ENCODE measurements around the gene AK1. TPM values are rescaled to one million over a fixed set of nuclear protein-coding genes. Genes with fewer than 3 reads are reported as not detected.

AK1 gene
- total RNA-seq, 1 donor from 2014 or later: 58.3 TPM

GRCh38 chr9:127825319-127826051, 52.0 kb downstream of the AK1 start:
- no peak overlapping the region for H3K4me3 ChIP-seq (ENCODE audit: low read depth, low read length)
- no peak for DNase-seq (ENCODE audit: low read depth)
- TF ChIP-seq CTCF (conservative IDR thresholded peaks at IDR 0.05; ENCODE audit: low read depth, low read length): peak; percentile 44

GRCh38 chr9:127822108-127822507, 55.4 kb downstream of the AK1 start:
- no peak for DNase-seq (ENCODE audit: low read depth)
- TF ChIP-seq CTCF (conservative IDR thresholded peaks at IDR 0.05; ENCODE audit: low read depth, low read length): no peak
- no peak overlapping the region for H3K4me3 ChIP-seq (ENCODE audit: low read depth, low read length)

- TF ChIP-seq CTCF (conservative IDR thresholded peaks at IDR 0.05; ENCODE audit: low read depth, low read length): no peak
These were observed 58.9 kb downstream of the AK1 start for GRCh38 chr9:127818574-127818973.

GRCh38 chr9:127817881-127818434, 59.5 kb downstream of the AK1 start:
- no peak overlapping the region for H3K4me3 ChIP-seq (ENCODE audit: low read depth, low read length)
- TF ChIP-seq CTCF (conservative IDR thresholded peaks at IDR 0.05; ENCODE audit: low read depth, low read length): no peak
- DNase-seq (ENCODE audit: low read depth): no peak

More at GRCh38 chr9:127818574-127818973, 58.9 kb downstream of the AK1 start:
- DNase-seq (ENCODE audit: low read depth): no peak
- no peak overlapping the region for H3K4me3 ChIP-seq (ENCODE audit: low read depth, low read length)

GRCh38 chr9:127816728-127817127, 60.7 kb downstream of the AK1 start:
- no peak overlapping the region for H3K4me3 ChIP-seq (ENCODE audit: low read depth, low read length)
- TF ChIP-seq CTCF (conservative IDR thresholded peaks at IDR 0.05; ENCODE audit: low read depth, low read length): no peak
- DNase-seq (ENCODE audit: low read depth): no peak

Other genes starting within 250 kb of the AK1 start
- gene CFAP157, start 170.7 kb downstream of the AK1 start, total RNA-seq: not detected in 2 replicates
- gene PTRH1, start 162.0 kb downstream of the AK1 start, total RNA-seq: 46.7 and 47.4 TPM in 2 replicates
- gene TTC16, start 161.6 kb downstream of the AK1 start, total RNA-seq: not detected in 2 replicates
- gene TOR2A, start 142.4 kb downstream of the AK1 start, total RNA-seq: 13.0 and 15.0 TPM in 2 replicates
- not detected in 2 replicates for gene SH2D3C, start 99.0 kb downstream of the AK1 start, total RNA-seq
- gene CDK9, start 91.6 kb downstream of the AK1 start, total RNA-seq: 28.4 and 29.5 TPM in 2 replicates
- 104 and 132 TPM in 2 replicates for gene FPGS, start 74.8 kb downstream of the AK1 start, total RNA-seq
- gene ENG, start 23.0 kb downstream of the AK1 start, total RNA-seq: 5.0 and 10.6 TPM in 2 replicates
- 23.5 and 25.8 TPM in 2 replicates for gene ST6GALNAC6, start 21.9 kb upstream of the AK1 start, total RNA-seq
- 27.4 and 28.2 TPM in 2 replicates for gene ST6GALNAC4, start 39.4 kb upstream of the AK1 start, total RNA-seq
- gene PIP5KL1, start 53.1 kb upstream of the AK1 start, total RNA-seq: 0.87 and 6.9 TPM in 2 replicates
- gene DPM2, start 60.2 kb upstream of the AK1 start, total RNA-seq: 26.2 and 26.5 TPM in 2 replicates
- gene EEIG1, start 103.3 kb upstream of the AK1 start, total RNA-seq: 3.9 and 5.0 TPM in 2 replicates
- 7.0 and 9.0 TPM in 2 replicates for gene NAIF1, start 189.6 kb upstream of the AK1 start, total RNA-seq
- gene SLC25A25, start 190.6 kb upstream of the AK1 start, total RNA-seq: 7.3 and 12.2 TPM in 2 replicates

Data from epithelial cell of proximal tubule (primary cell).